ENCODE data around the gene TNS2. TPM values are rescaled to one million over a fixed set of nuclear protein-coding genes. Genes with fewer than 3 reads are reported as not detected.
A peak's percentile ranks its signal among the peaks of the same experiment; 100 is the strongest.

The TNS2 gene
- polyA plus RNA-seq, 1 of the 3 experiments (the other 2 are of a cell fraction), result 50.0 TPM

DNA sequence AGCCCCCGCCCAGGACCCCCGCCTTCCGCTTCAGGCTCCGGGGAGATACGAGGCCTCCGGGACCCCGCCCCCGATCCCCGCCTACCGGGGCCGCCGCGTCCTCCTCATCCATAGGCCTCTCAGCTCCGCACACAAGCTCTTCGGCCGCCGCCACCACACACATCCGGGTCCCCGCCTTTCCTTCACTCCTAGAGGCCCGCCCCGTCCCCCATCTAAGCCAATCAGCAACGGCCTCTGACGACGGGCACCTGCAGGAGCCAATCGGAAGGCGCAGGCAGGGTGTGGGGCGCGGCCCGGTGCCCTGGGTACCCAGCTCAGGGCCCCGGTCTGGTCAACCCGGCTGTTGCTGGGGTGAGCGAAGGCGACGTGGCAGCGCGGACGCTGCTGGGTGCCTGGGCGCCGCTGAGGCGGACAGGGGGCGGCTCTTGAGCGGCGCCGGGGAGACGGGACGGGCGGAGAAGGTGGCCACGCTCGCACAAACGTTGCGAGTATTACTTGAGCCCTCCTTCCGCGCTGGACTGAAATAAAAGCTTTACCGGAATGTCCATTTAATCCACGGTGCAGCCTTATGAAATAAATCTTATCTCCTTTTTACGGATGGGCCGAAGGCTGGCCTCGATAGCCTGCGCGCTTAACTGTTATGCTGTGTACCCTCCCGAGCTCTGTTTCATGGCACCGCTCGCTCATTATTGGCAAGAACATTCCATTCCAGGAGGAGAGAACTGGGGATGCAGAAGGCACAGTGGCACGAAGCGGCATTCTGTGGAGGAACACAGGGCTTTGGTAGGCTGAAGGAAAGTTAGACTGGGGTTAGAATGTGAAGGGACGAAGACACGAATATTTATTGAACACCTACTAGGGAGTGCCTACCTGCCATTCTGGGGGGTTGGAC, 29.6 kb downstream of the TNS2 start, which contains the start of gene SPRYD3 (continued):
- TF ChIP-seq, protein P1, sequence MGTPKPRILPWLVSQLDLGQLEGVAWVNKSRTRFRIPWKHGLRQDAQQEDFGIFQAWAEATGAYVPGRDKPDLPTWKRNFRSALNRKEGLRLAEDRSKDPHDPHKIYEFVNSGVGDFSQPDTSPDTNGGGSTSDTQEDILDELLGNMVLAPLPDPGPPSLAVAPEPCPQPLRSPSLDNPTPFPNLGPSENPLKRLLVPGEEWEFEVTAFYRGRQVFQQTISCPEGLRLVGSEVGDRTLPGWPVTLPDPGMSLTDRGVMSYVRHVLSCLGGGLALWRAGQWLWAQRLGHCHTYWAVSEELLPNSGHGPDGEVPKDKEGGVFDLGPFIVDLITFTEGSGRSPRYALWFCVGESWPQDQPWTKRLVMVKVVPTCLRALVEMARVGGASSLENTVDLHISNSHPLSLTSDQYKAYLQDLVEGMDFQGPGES (IDR thresholded peaks at IDR 0.05; ENCODE audit: low read depth, low read length), result peak; percentile 95
- TF ChIP-seq YY1 (IDR thresholded peaks at IDR 0.05; ENCODE audit: low read depth) (0 out of 2 replicates have a peak, but pooled peaks have one; percentile 59), FOXJ3 (CRISPR knock-in tag; IDR thresholded peaks at IDR 0.05) (no peak), EZH2phosphoT487 (IDR thresholded peaks at IDR 0.05; ENCODE audit: borderline replicate concordance, low read depth) (no peak), POLR2AphosphoS5 (IDR thresholded peaks at IDR 0.05; ENCODE audit: low read depth, low read length) (peak; percentile 88), FOSL2 (IDR thresholded peaks at IDR 0.05; ENCODE audit: borderline replicate concordance, low read depth) (no peak)
- TF ChIP-seq, protein P2, sequence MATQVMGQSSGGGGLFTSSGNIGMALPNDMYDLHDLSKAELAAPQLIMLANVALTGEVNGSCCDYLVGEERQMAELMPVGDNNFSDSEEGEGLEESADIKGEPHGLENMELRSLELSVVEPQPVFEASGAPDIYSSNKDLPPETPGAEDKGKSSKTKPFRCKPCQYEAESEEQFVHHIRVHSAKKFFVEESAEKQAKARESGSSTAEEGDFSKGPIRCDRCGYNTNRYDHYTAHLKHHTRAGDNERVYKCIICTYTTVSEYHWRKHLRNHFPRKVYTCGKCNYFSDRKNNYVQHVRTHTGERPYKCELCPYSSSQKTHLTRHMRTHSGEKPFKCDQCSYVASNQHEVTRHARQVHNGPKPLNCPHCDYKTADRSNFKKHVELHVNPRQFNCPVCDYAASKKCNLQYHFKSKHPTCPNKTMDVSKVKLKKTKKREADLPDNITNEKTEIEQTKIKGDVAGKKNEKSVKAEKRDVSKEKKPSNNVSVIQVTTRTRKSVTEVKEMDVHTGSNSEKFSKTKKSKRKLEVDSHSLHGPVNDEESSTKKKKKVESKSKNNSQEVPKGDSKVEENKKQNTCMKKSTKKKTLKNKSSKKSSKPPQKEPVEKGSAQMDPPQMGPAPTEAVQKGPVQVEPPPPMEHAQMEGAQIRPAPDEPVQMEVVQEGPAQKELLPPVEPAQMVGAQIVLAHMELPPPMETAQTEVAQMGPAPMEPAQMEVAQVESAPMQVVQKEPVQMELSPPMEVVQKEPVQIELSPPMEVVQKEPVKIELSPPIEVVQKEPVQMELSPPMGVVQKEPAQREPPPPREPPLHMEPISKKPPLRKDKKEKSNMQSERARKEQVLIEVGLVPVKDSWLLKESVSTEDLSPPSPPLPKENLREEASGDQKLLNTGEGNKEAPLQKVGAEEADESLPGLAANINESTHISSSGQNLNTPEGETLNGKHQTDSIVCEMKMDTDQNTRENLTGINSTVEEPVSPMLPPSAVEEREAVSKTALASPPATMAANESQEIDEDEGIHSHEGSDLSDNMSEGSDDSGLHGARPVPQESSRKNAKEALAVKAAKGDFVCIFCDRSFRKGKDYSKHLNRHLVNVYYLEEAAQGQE (IDR thresholded peaks at IDR 0.05; ENCODE audit: low read depth, low read length), result 0 out of 2 replicates have a peak, but pooled peaks have one; percentile 6

DNA sequence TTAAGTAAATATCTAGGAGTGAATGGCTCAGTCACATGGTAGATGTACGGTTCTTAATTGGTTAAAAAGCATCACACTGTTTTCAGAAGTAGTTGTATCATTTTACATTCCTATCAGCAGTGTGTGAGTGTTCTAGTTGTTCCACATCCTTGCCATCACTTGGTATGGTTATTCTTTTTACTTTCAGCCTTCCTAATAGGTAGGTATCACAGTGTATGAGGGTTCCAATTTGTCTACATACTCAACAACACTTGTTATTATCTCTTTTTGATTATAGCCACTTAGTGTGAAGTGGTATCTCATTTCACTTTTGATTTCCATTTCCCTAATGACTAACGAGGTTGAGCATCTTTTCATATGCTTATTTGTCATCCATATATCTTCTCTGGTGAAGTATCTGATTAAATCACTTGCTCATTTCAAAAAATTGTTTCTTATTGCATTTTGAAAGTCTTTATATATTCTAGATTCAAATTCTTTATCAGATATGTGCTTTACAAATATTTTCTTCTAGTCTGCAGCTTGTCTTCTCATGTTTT, 32.8 kb downstream of the TNS2 start:
- H3K36me3 ChIP-seq (replicated peaks in 1 of 2; ENCODE audit: control insufficient read depth in 1 of 2, insufficient read depth in 2 of 2, low read length in 1 of 2), result no peaks in the 10 kb centered on the region
- 59% methylated on average over 2 of the region's 2 CpGs for WGBS (ENCODE audit: low lambda C conversion rate)
- peaks cover 24% of the 10 kb centered on the region for H3F3A ChIP-seq (replicated peaks; ENCODE audit: insufficient read depth)
- H3K4me1 ChIP-seq (ENCODE audit: control insufficient read depth in 1 of 2, insufficient read depth in 2 of 2, low read depth in 1 of 2, low read length in 1 of 2), result peaks cover 7 to 10% of the 10 kb centered on the region in 2 experiments; a peak in 1 of 4 replicates
- H3K4me3 ChIP-seq (ENCODE audit: low read depth in 2 of 2, low read length in 1 of 2), result no peak overlapping the region
- no peak for DNase-seq
- no peak overlapping the region for H2AFZ ChIP-seq (ENCODE audit: low read depth)
- no peaks in the 10 kb centered on the region for H3K9me2 ChIP-seq
- peaks cover 18% of the 10 kb centered on the region for H3K79me2 ChIP-seq (ENCODE audit: insufficient read depth)
- no peak overlapping the region for H3K27ac ChIP-seq (ENCODE audit: low read depth in 2 of 2, low read length in 1 of 2)
- no peak overlapping the region for H3K4me2 ChIP-seq
- ChIA-PET CTCF (interaction anchor here (1.2 to 8.8 kb wide), 3 partner anchors 12 to 16 kb away, joined by 3 to 130 read pairs (median 30); no protein-coding TSS in a partner anchor), POLR2A (no interaction called here)
- H3K9me3 ChIP-seq, result no peaks in the 10 kb centered on the region; the same call in 1 of the 2 replicates
- no peaks in the 10 kb centered on the region for H4K20me1 ChIP-seq (ENCODE audit: insufficient read depth)
- H3K9ac ChIP-seq, result no peak overlapping the region
- H3K27me3 ChIP-seq (ENCODE audit: insufficient read depth), result no peaks in the 10 kb centered on the region
- no peak for TF ChIP-seq ELF1 (IDR thresholded peaks at IDR 0.05)
- TF ChIP-seq GATA2 (CRISPR knock-in tag; IDR thresholded peaks at IDR 0.05), result no peak
- TF ChIP-seq, protein P3, sequence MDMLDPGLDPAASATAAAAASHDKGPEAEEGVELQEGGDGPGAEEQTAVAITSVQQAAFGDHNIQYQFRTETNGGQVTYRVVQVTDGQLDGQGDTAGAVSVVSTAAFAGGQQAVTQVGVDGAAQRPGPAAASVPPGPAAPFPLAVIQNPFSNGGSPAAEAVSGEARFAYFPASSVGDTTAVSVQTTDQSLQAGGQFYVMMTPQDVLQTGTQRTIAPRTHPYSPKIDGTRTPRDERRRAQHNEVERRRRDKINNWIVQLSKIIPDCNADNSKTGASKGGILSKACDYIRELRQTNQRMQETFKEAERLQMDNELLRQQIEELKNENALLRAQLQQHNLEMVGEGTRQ (IDR thresholded peaks at IDR 0.05; ENCODE audit: borderline replicate concordance, low read depth, low read length), result no peak
- TF ChIP-seq, protein P2 (IDR thresholded peaks at IDR 0.05; ENCODE audit: low read depth, low read length), result no peak
- TF ChIP-seq MXI1 (IDR thresholded peaks at IDR 0.05; ENCODE audit: low read depth, low read length), result no peak
- TF ChIP-seq, protein P4, sequence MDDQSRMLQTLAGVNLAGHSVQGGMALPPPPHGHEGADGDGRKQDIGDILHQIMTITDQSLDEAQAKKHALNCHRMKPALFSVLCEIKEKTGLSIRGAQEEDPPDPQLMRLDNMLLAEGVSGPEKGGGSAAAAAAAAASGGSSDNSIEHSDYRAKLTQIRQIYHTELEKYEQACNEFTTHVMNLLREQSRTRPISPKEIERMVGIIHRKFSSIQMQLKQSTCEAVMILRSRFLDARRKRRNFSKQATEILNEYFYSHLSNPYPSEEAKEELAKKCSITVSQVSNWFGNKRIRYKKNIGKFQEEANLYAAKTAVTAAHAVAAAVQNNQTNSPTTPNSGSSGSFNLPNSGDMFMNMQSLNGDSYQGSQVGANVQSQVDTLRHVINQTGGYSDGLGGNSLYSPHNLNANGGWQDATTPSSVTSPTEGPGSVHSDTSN (IDR thresholded peaks at IDR 0.05), result no peak
- TF ChIP-seq, protein P5, sequence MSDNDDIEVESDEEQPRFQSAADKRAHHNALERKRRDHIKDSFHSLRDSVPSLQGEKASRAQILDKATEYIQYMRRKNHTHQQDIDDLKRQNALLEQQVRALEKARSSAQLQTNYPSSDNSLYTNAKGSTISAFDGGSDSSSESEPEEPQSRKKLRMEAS (IDR thresholded peaks at IDR 0.05; ENCODE audit: low read depth), result no peak
- TF ChIP-seq FOXJ3 (CRISPR knock-in tag; IDR thresholded peaks at IDR 0.05), result no peak
- TF ChIP-seq RXRA (IDR thresholded peaks at IDR 0.05; ENCODE audit: borderline replicate concordance, low read depth), result no peak

All from SK-N-SH (cell line).